Ishikawa (cell line): ENCODE measurements around the gene RIPPLY2.

Experiments used
- CEBPB ChIP-seq: IDR thresholded peaks from 2 replicates; pipeline ENCODE4 v1.6.1; 2012
- CREB1 ChIP-seq: IDR thresholded peaks from 2 replicates; pipeline ENCODE4 v1.6.1; 2012; ENCODE audit warnings: low read depth
- EGR1 ChIP-seq: IDR thresholded peaks from 2 replicates; pipeline ENCODE4 v1.6.1; 2012
- EP300 ChIP-seq: IDR thresholded peaks from 2 replicates; pipeline ENCODE4 v1.6.1; 2012; ENCODE audit warnings: borderline replicate concordance
- FOXM1 ChIP-seq: IDR thresholded peaks from 2 replicates; pipeline ENCODE4 v1.6.1; 2012; ENCODE audit warnings: low read depth, borderline replicate concordance
- MAX ChIP-seq: IDR thresholded peaks from 2 replicates; pipeline ENCODE4 v1.6.1; 2012
- NFIC ChIP-seq: IDR thresholded peaks from 2 replicates; pipeline ENCODE4 v1.6.1; 2012
- RAD21 ChIP-seq: IDR thresholded peaks from 2 replicates; pipeline ENCODE4 v1.6.1; 2012; ENCODE audit warnings: low read depth
- REST ChIP-seq: IDR thresholded peaks from 2 replicates; pipeline ENCODE4 v1.6.1; 2012; ENCODE audit warnings: low read depth, mild to moderate bottlenecking
- TAF1 ChIP-seq: IDR thresholded peaks from 2 replicates; pipeline ENCODE4 v1.6.1; 2012; ENCODE audit warnings: low read depth, mild to moderate bottlenecking
- TCF12 ChIP-seq: IDR thresholded peaks from 2 replicates; pipeline ENCODE4 v1.6.1; 2012; ENCODE audit warnings: low read depth
- TEAD4 ChIP-seq: IDR thresholded peaks from 2 replicates; pipeline ENCODE4 v1.6.1; 2012
- USF1 ChIP-seq: IDR thresholded peaks from 2 replicates; pipeline ENCODE4 v1.6.1; 2012
- YY1 ChIP-seq: IDR thresholded peaks from 2 replicates; pipeline ENCODE4 v1.6.1; 2012; ENCODE audit warnings: low read depth
- ZBTB7A ChIP-seq: IDR thresholded peaks from 2 replicates; pipeline ENCODE4 v1.6.1; 2012; ENCODE audit warnings: low read depth

Gene RIPPLY2

GRCh38 chr6:83891586-83891985 lies 38.4 kb downstream of the RIPPLY2 start:
- no peak for TF ChIP-seq MAX

GRCh38 chr6:83893024-83893423 lies 39.9 kb downstream of the RIPPLY2 start:
- no peak for TF ChIP-seq REST
- no peak for TF ChIP-seq USF1
- TF ChIP-seq EP300, result no peak
- TF ChIP-seq ZBTB7A, result no peak
- TF ChIP-seq EGR1, result no peak
- no peak for TF ChIP-seq CREB1
- no peak for TF ChIP-seq FOXM1
- TF ChIP-seq RAD21, result no peak

- TF ChIP-seq EGR1, result no peak
- TF ChIP-seq TEAD4, result no peak
- no peak for TF ChIP-seq EP300
- no peak for TF ChIP-seq YY1
- TF ChIP-seq MAX, result no peak
- TF ChIP-seq TAF1, result no peak
- no peak for TF ChIP-seq TCF12
- TF ChIP-seq CREB1, result no peak
- TF ChIP-seq CEBPB, result no peak
- TF ChIP-seq REST, result no peak
- TF ChIP-seq NFIC, result no peak
- no peak for TF ChIP-seq FOXM1
- no peak for TF ChIP-seq RAD21
- no peak for TF ChIP-seq ZBTB7A
- TF ChIP-seq USF1, result no peak
These were observed 48.5 kb downstream of the RIPPLY2 start for GRCh38 chr6:83901624-83902023.

GRCh38 chr6:83904395-83904794 lies 51.2 kb downstream of the RIPPLY2 start:
- no peak for TF ChIP-seq CREB1
- TF ChIP-seq MAX, result no peak
- no peak for TF ChIP-seq TCF12
- no peak for TF ChIP-seq USF1
- no peak for TF ChIP-seq EP300
- TF ChIP-seq REST, result no peak
- TF ChIP-seq TEAD4, result no peak
- no peak for TF ChIP-seq ZBTB7A
- no peak for TF ChIP-seq EGR1
- TF ChIP-seq TAF1, result no peak
- TF ChIP-seq CEBPB, result no peak

GRCh38 chr6:83905648-83906047 lies 52.5 kb downstream of the RIPPLY2 start:
- TF ChIP-seq EP300 (no peak), REST (no peak), YY1 (no peak), TEAD4 (no peak)
